ENCODE measurements around the gene MID1IP1.

Gene MID1IP1

DNA sequence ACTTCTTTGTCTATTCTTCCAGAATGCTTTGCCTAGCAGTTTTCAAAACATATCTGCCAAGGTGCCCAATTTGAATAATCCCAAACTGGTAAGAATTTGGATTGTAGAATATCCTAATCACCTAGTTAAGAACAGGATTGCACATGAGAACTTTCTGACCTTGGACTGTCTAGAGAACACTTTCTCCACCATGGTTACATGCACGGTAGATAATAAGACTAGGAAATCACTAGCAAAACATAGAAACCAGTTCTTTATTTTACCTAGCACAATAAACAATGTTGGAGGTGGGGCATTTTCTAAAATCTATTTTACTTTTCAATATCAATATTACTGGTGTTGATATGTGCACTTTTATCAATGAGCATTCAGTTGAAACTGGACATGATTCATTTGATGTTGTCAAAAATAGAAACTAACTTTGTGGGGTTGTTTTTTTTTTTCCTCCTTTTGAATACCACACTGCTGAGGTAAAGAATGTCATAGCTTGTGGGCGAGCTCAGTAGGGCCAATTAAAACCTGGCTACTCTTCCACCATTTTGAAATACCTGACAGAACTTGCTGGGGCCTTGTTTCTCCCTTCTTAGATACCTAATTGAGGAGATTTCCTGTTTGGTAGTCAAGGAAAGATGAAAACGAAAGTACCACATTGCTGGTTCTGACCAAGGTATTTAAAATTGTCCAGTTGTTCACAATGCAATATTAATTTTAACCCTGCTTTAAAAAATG is 10.4 kb downstream of the MID1IP1 start:
- in situ Hi-C loops (cut with MboI; ENCODE audit: low sequenced_read_pairs), result no loop called here

GRCh38 chrX:38816155-38816554 is 14.9 kb downstream of the MID1IP1 start:
- in situ Hi-C loops (cut with MboI; ENCODE audit: low sequenced_read_pairs), result no loop called here

- in situ Hi-C loops (cut with MboI; ENCODE audit: low sequenced_read_pairs), result no loop called here
These were observed 15.9 kb downstream of the MID1IP1 start for GRCh38 chrX:38817004-38817703.

GRCh38 chrX:38819163-38819562 is 17.9 kb downstream of the MID1IP1 start:
- in situ Hi-C loops (cut with MboI; ENCODE audit: low sequenced_read_pairs), result no loop called here

DNA sequence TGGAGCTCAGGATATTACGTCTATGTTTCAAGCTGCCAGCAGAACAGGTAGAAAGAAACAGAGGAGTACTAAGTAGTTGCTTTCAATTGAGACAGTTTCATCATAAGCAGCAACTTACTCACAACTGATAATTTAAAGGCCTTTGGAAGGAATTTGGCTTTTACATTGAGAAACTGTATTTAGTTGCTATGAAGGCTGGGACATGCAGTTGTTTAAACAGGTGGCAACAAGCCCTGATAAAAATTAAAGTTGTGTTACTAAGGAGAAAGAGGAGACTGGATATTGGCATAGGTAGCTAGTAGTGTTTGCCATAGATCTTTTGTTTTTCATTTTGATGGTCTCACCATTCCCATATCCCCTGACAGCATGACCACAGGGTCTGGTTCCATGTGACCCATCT is 18.4 kb downstream of the MID1IP1 start:
- in situ Hi-C loops (cut with MboI; ENCODE audit: low sequenced_read_pairs), result no loop called here

GRCh38 chrX:38820751-38821150 is 19.5 kb downstream of the MID1IP1 start:
- in situ Hi-C loops (cut with MboI; ENCODE audit: low sequenced_read_pairs), result no loop called here

DNA sequence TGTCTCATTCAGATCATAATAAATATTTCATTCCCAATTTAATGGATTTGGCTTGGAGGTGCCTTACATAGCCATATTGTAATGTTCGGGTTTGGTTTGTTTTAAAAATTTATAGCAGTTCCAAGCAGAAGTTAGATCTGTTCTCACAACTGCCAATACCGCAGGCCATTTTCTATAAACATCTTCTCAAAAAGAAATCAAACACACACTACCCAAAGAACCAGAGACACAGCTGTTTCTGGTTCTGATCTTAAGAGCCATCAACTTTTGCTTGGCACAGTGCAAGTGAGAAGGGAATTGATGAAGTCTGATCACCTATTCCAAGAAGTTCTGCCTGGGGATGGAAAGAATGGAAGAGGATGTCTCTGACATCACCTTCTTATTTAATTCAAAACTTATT is 22.9 kb downstream of the MID1IP1 start:
- in situ Hi-C loops (cut with MboI; ENCODE audit: low sequenced_read_pairs), result no loop called here

- in situ Hi-C loops (cut with MboI; ENCODE audit: low sequenced_read_pairs), result no loop called here
These were observed 30.7 kb downstream of the MID1IP1 start for GRCh38 chrX:38831949-38832348.

DNA sequence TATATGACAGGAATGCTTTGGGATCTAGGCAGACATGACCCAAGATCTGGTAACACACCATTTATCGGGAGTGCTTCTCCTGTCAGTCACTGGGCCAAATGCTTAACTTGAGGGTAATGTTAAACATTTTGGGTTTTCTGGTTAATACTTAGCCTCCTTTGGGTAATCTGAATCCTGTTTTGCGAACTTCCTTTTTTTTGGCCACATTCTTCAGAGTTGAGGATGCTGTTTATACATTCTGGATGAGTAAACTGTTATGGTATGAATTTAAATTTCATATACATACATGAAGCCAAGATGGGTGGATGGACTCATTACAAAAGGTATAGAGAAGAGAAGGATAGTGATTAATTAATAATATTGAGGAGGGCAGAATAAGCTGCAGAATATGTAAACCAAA is 36.1 kb downstream of the MID1IP1 start:
- in situ Hi-C loops (cut with MboI; ENCODE audit: low sequenced_read_pairs), result no loop called here

GRCh38 chrX:38839277-38839676 is 38.0 kb downstream of the MID1IP1 start:
- in situ Hi-C loops (cut with MboI; ENCODE audit: low sequenced_read_pairs), result no loop called here

DNA sequence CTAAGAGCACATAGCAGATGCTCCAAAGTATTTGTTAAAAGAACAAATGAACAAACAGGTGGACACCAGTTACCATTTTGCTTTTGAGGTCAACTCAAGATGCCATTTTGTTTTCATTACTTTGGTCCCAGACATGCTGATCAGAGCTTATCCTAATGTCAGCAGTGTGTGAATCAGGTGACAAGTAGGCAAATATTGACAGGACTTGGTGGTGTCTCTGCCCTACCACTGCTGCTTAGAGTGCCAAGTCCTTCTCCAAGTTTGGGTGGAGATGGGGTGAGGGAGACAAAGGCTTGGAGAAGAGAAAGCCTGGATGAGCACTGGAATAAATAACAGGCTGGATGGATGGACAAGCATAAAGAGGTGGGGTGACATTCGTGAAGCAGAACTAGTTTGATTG is 38.7 kb downstream of the MID1IP1 start:
- in situ Hi-C loops (cut with MboI; ENCODE audit: low sequenced_read_pairs), result no loop called here

DNA sequence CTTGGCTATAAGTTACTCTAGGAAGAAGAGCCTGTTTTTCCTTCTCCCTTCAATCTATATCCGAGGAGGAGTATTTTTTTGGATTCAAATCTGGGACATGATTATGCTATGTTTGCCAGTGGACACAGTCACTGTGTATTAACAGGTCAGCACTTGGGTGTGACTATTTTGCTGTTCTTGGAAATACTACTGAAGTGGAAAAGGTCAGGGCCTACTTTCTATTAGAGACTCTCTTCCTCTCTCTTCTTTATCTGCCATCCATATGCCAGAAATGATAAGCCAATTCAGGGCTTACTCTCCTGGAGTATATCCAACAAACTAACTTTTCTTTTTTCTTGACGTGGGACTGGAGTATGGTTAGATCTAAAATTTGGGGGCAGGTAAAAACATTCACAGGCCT is 40.5 kb downstream of the MID1IP1 start:
- in situ Hi-C loops (cut with MboI; ENCODE audit: low sequenced_read_pairs), result no loop called here

- in situ Hi-C loops (cut with MboI; ENCODE audit: low sequenced_read_pairs), result no loop called here
These were observed 44.2 kb downstream of the MID1IP1 start for GRCh38 chrX:38845426-38845825.

DNA sequence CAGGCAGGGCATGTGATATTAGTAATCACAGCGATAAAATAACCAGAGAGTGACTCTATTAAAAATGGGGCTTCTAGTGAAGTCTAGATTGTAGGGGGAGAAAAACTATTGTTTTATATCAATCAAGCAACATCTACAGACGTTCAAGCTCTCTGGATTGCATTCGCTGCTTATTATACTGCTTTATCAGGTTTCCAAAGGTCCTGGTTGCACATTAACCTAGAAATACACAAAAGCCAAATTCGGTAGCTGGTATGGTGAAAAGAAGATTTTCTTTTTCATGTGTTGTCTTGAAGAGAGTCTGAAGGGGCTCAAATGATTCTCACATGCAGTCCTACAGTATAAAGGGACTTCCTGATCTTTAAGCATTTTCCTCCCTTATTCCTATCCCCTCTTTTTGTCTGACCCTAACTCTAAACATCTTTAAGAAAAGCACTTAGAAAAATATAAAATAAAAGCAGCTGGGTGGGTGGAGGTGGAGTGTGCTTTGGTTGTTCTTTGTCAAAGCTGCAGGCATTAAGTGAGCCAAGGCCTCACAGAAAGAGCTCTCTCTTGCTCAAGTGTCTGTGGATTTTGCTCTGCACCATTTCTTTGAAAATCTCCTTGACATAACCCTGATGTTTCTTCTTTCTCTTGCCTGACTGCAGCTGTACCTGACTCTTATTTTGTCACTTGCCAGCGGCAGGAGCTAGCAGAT is 46.1 kb downstream of the MID1IP1 start:
- in situ Hi-C loops (cut with MboI; ENCODE audit: low sequenced_read_pairs), result no loop called here

- in situ Hi-C loops (cut with MboI; ENCODE audit: low sequenced_read_pairs), result no loop called here
These were observed 46.6 kb downstream of the MID1IP1 start for GRCh38 chrX:38847903-38848230.

DNA sequence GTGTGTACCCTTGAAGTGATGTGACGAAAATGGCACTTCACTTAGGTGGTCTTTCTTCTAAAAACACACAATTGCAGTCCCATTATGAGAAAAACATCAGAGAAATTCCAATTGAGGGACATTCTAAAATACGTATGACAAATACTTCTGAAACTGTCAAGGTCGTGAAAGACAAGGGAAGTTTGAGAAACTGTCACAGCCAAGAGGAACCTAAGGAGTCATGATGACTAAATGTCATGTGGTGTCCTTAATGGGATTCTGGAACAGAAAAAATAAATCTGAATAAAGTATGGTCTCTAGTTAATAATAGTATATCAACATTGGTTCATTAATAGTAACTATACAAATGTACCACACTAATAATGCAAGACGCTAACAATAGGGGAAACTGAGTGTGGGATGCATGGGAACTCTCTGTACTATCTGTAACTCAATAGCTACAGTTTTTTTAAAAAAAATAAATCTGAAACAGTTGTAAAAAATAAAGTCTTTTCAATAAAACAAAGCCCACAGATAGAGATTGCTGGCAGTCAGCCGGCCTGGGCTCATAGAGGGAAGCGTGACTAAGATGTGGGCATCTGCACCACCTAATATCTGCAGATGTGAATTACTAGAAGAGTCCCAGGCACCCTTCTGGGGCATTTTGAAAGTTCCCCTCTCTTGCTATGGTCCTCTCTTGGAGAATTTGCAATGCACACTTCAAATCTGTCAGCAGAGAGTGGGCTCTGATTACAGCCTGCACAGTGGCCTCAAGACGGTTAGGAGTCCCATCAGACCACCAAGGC is 47.6 kb downstream of the MID1IP1 start:
- in situ Hi-C loops (cut with MboI; ENCODE audit: low sequenced_read_pairs), result no loop called here

GRCh38 chrX:38850807-38851544 is 49.7 kb downstream of the MID1IP1 start:
- in situ Hi-C loops (cut with MboI; ENCODE audit: low sequenced_read_pairs), result no loop called here

GRCh38 chrX:38854305-38854704 is 53.0 kb downstream of the MID1IP1 start:
- in situ Hi-C loops (cut with MboI; ENCODE audit: low sequenced_read_pairs), result no loop called here

Measured in HL-60/S4 treated with phorbol 12-myristate 13-acetate at 8.2 ng/mL for 4 days and 3 days (cell line).